H9 (cell line): ENCODE data around the gene EPB41L1. TPM values are rescaled to one million over a fixed set of nuclear protein-coding genes. Genes with fewer than 3 reads are reported as not detected.

Source experiments
- DNase-seq: peaks from one replicate; pipeline ENCODE4 v3.0.0-alpha.2; 2017
- H2AFZ ChIP-seq: one replicate; pipeline ENCODE4 v1.6.1; 2013; ENCODE audit warnings: mild to moderate bottlenecking, low read length, control low read depth, moderate library complexity
- H2AK5ac ChIP-seq: 2 replicates; pipeline ENCODE4 v1.6.1; 2013; ENCODE audit warnings: low read length, control low read depth, mixed read lengths; ENCODE audit not compliant: insufficient read length
- H2BK120ac ChIP-seq: one replicate; pipeline ENCODE4 v1.6.1; 2013; ENCODE audit warnings: low read depth, mild to moderate bottlenecking, low read length, control low read depth, inconsistent platforms; ENCODE audit not compliant: poor library complexity, severe bottlenecking
- H2BK12ac ChIP-seq: 2 replicates; pipeline ENCODE4 v1.6.1; 2013; ENCODE audit warnings: low read length, control low read depth, mixed read lengths, low read depth; ENCODE audit not compliant: insufficient read length
- H2BK15ac ChIP-seq: 2 replicates; pipeline ENCODE4 v1.6.1; 2013; ENCODE audit warnings: low read depth, low read length, control low read depth
- H2BK20ac ChIP-seq: one replicate; pipeline ENCODE4 v1.6.1; 2013; ENCODE audit warnings: low read depth, mild to moderate bottlenecking, low read length, control low read depth, inconsistent platforms; ENCODE audit not compliant: poor library complexity, severe bottlenecking
- H2BK5ac ChIP-seq: 2 replicates; pipeline ENCODE4 v1.6.1; 2013; ENCODE audit warnings: low read length, control low read depth, mixed read lengths; ENCODE audit not compliant: insufficient read length
- H3K14ac ChIP-seq: 2 replicates; pipeline ENCODE4 v1.6.1; 2013; ENCODE audit warnings: low read length, control low read depth; ENCODE audit not compliant: insufficient read depth
- H3K18ac ChIP-seq: 2 replicates; pipeline ENCODE4 v1.6.1; 2013; ENCODE audit warnings: low read depth, mild to moderate bottlenecking, mixed read lengths, low read length, control low read depth; ENCODE audit not compliant: insufficient read length
- H3K23ac ChIP-seq: 2 replicates; pipeline ENCODE4 v1.6.1; 2013; ENCODE audit warnings: low read length, control low read depth, mixed read lengths, low read depth; ENCODE audit not compliant: insufficient read length
- H3K23me2 ChIP-seq: 2 replicates; pipeline ENCODE4 v1.6.1; 2013; ENCODE audit warnings: low read depth, mild to moderate bottlenecking, mixed read lengths, low read length, control low read depth; ENCODE audit not compliant: insufficient read length, poor library complexity, severe bottlenecking
- H3K27ac ChIP-seq: 2 replicates; pipeline ENCODE4 v1.5.1; 2013; ENCODE audit warnings: low read length, control low read depth, mixed read lengths, low read depth; ENCODE audit not compliant: insufficient read length
- H3K27me3 ChIP-seq: 2 replicates; pipeline ENCODE4 v1.6.1; 2013; ENCODE audit warnings: low read length, control low read depth, inconsistent platforms; ENCODE audit not compliant: insufficient read depth
- H3K4ac ChIP-seq: 2 replicates; pipeline ENCODE4 v1.6.1; 2013; ENCODE audit warnings: low read depth, mild to moderate bottlenecking, control low read depth, inconsistent platforms, low read length, moderate library complexity
- H3K4me1 ChIP-seq: 2 replicates; pipeline ENCODE4 v1.6.1; 2013; ENCODE audit warnings: low read length, control low read depth, inconsistent platforms; ENCODE audit not compliant: insufficient read depth
- H3K4me2 ChIP-seq: 2 replicates; pipeline ENCODE4 v1.6.1; 2013; ENCODE audit warnings: low read length, control low read depth, mixed read lengths; ENCODE audit not compliant: insufficient read length, insufficient read depth
- H3K56ac ChIP-seq: 2 replicates; pipeline ENCODE4 v1.6.1; 2013; ENCODE audit warnings: low read depth, mild to moderate bottlenecking, mixed read lengths, low read length, control low read depth; ENCODE audit not compliant: insufficient read length
- H3K79me1 ChIP-seq: 2 replicates; pipeline ENCODE4 v1.6.1; 2013; ENCODE audit warnings: low read depth, mild to moderate bottlenecking, moderate library complexity, low read length, control low read depth, inconsistent platforms; ENCODE audit not compliant: insufficient read depth, poor library complexity, severe bottlenecking
- H3K79me2 ChIP-seq: 2 replicates; pipeline ENCODE4 v1.6.1; 2013; ENCODE audit warnings: low read length, control low read depth, inconsistent platforms; ENCODE audit not compliant: insufficient read depth
- H3K9ac ChIP-seq: 2 replicates; pipeline ENCODE4 v1.6.1; 2013; ENCODE audit warnings: low read length, control low read depth, mixed read lengths; ENCODE audit not compliant: insufficient read length; ENCODE audit errors: extremely low read depth
- H3K9me3 ChIP-seq: one replicate; pipeline ENCODE4 v1.6.1; 2013; ENCODE audit warnings: low read depth, low read length, inconsistent platforms; ENCODE audit not compliant: control insufficient read depth
- H3T11ph ChIP-seq: one replicate; pipeline ENCODE4 v1.6.1; 2013; ENCODE audit warnings: mild to moderate bottlenecking, low read length, control low read depth, inconsistent platforms
- H4K20me1 ChIP-seq: one replicate; pipeline ENCODE4 v1.6.1; 2013; ENCODE audit not compliant: control insufficient read depth, insufficient read length, insufficient read depth
- H4K5ac ChIP-seq: 2 replicates; pipeline ENCODE4 v1.6.1; 2013; ENCODE audit warnings: low read depth, mild to moderate bottlenecking, mixed read lengths, low read length, control low read depth; ENCODE audit not compliant: insufficient read length
- H4K8ac ChIP-seq: replicated peaks from 2 replicates; pipeline ENCODE4 v1.6.1; 2013; ENCODE audit warnings: low read length, control low read depth, mixed read lengths, low read depth; ENCODE audit not compliant: insufficient read length
- H4K91ac ChIP-seq: 2 replicates; pipeline ENCODE4 v1.6.1; 2013; ENCODE audit warnings: low read depth, mild to moderate bottlenecking, moderate library complexity, mixed read lengths, low read length, control low read depth; ENCODE audit not compliant: insufficient read length
- H3K27ac Mint-ChIP-seq, 3 experiments: 2 replicates in 2 of 3; 3 replicates in 1 of 3; pipeline ENCODE4 v1.8.0; 2020 to 2021; ENCODE audit warnings: mixed read lengths in 3 of 3, mild to moderate bottlenecking in 1 of 3, moderate library complexity in 1 of 3
- H3K27me3 Mint-ChIP-seq: 2 replicates; pipeline ENCODE4 v1.8.0; 2021; ENCODE audit warnings: low read depth, mild to moderate bottlenecking, moderate library complexity, mixed read lengths
- H3K36me3 Mint-ChIP-seq, 3 experiments: 2 replicates in 2 of 3; 3 replicates in 1 of 3; pipeline ENCODE4 v1.8.0; 2020 to 2021; ENCODE audit warnings: low read depth in 3 of 3, mixed read lengths in 3 of 3; ENCODE audit not compliant: insufficient read depth in 1 of 3
- H3K4me1 Mint-ChIP-seq, 2 experiments: 2 replicates each; pipeline ENCODE4 v1.8.0; 2020; ENCODE audit warnings: mixed read lengths in 2 of 2
- H3K4me3 Mint-ChIP-seq, 2 experiments: 2 replicates in 1 of 2; 3 replicates in 1 of 2; pipeline ENCODE4 v1.8.0; 2020 to 2021; ENCODE audit warnings: mild to moderate bottlenecking in 2 of 2, mixed read lengths in 2 of 2, moderate library complexity in 1 of 2
- H3K9me3 Mint-ChIP-seq, 2 experiments: 2 replicates in 1 of 2; 3 replicates in 1 of 2; pipeline ENCODE4 v1.8.0; 2020; ENCODE audit warnings: mild to moderate bottlenecking in 2 of 2, mixed read lengths in 2 of 2, moderate library complexity in 1 of 2
- WGBS: extraction: QIAGEN DNeasy Blood & Tissue Kit; methylation state at CpG from one replicate; pipeline ENCODE4 v1.1.7; 2013; ENCODE audit warnings: missing lambda C conversion rate, low lambda C conversion rate, mixed read lengths; ENCODE audit not compliant: insufficient read length; ENCODE audit errors: extremely low coverage; 5-methylcytosine and 5-hydroxymethylcytosine counted together
- total RNA-seq: library from RNA; stranded (reverse); gene quantifications from 2 replicates; pipeline ENCODE4 v1.2.1, GENCODE V29; 2021
- TF ChIP-seq, protein P1 (sequence below): fragments of 200-600 bp; sonication (generic); conservative IDR thresholded peaks from 3 replicates; pipeline ENCODE4 v1.8.0; 2021; ENCODE audit warnings: antibody characterized with exemption, mild to moderate bottlenecking

The EPB41L1 gene
- total RNA-seq, 1 experiment from 2014 or later, result 31.1 TPM

GRCh38 chr20:36206641-36207040, 52.1 kb downstream of the EPB41L1 start:
- H3K4me1 Mint-ChIP-seq, result peaks cover 11 to 15% of the 10 kb centered on the region in 2 experiments
- H3K4me3 Mint-ChIP-seq, result no peak overlapping the region
- Histone ChIP-seq H2BK120ac (no peak overlapping the region), H3K27ac (no peak overlapping the region), H3K9me3 (no peaks in the 10 kb centered on the region), H2BK12ac (no peak overlapping the region), H2AK5ac (no peak overlapping the region), H3K27me3 (no peaks in the 10 kb centered on the region), H4K91ac (no peak overlapping the region), H2BK5ac (no peak overlapping the region), H3K56ac (no peak overlapping the region), H3K4ac (no peak overlapping the region), H2BK15ac (no peak overlapping the region), H3K4me1 (no peaks in the 10 kb centered on the region), H3K79me2 (no peaks in the 10 kb centered on the region), H3K23ac (no peak overlapping the region), H3K9ac (no peak overlapping the region), H2BK20ac (no peak overlapping the region), H3K79me1 (no peaks in the 10 kb centered on the region), H3K4me2 (no peak overlapping the region), H3K14ac (no peak overlapping the region), H4K5ac (no peak overlapping the region), H4K20me1 (no peaks in the 10 kb centered on the region), H3K23me2 (no peaks in the 10 kb centered on the region), H3T11ph (no peak overlapping the region), H3K18ac (no peak overlapping the region), H4K8ac (no peak overlapping the region), H2AFZ (no peak overlapping the region)
- H3K9me3 Mint-ChIP-seq, result no peaks in the 10 kb centered on the region
- TF ChIP-seq, protein P1, sequence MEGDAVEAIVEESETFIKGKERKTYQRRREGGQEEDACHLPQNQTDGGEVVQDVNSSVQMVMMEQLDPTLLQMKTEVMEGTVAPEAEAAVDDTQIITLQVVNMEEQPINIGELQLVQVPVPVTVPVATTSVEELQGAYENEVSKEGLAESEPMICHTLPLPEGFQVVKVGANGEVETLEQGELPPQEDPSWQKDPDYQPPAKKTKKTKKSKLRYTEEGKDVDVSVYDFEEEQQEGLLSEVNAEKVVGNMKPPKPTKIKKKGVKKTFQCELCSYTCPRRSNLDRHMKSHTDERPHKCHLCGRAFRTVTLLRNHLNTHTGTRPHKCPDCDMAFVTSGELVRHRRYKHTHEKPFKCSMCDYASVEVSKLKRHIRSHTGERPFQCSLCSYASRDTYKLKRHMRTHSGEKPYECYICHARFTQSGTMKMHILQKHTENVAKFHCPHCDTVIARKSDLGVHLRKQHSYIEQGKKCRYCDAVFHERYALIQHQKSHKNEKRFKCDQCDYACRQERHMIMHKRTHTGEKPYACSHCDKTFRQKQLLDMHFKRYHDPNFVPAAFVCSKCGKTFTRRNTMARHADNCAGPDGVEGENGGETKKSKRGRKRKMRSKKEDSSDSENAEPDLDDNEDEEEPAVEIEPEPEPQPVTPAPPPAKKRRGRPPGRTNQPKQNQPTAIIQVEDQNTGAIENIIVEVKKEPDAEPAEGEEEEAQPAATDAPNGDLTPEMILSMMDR, result no peak
- H3K27me3 Mint-ChIP-seq, result no peaks in the 10 kb centered on the region
- no CpG with 5 or more reads among the region's 9 CpGs for WGBS
- no peak overlapping the region for H3K27ac Mint-ChIP-seq
- H3K36me3 Mint-ChIP-seq, result peaks cover 0 to 4% (median 2%) of the 10 kb centered on the region in 3 experiments; a peak in 2 of 7 replicates
- DNase-seq, result no peak
